Lung (tissue), 12 donors: Measurements from ENCODE around the gene SLC49A3. TPM values are rescaled to one million over a fixed set of nuclear protein-coding genes. Genes with fewer than 3 reads are reported as not detected.
"Not testable (repeated sequence)": the region's sequence is repeated elsewhere in the genome, so short reads cannot be mapped to it uniquely, and the experiment has no call there.

Experiments
- ATAC-seq: fragments of 200-7000 bp; cut with Tn5 transposase; one replicate; pipeline ENCODE4 v1.9.1; 2020; ENCODE audit warnings: moderate number of reproducible peaks; ENCODE audit not compliant: insufficient read depth, low FRiP score
- DNase-seq, 3 donors: peaks; one replicate each; pipeline ENCODE4 v3.0.0-alpha.2; 2013 to 2017
- H3K27ac ChIP-seq, 2 donors: one replicate each; pipeline ENCODE4 v1.5.1; 2013; ENCODE audit warnings: mild to moderate bottlenecking in 2 of 2, moderate library complexity in 2 of 2, control low read depth in 1 of 2, inconsistent platforms in 1 of 2, low read depth in 1 of 2, low read length in 1 of 2
- H3K27me3 ChIP-seq, 3 donors: one replicate each; pipeline ENCODE4 v1.5.1; 2013; ENCODE audit warnings: low read length in 2 of 3; ENCODE audit not compliant: control insufficient read depth in 3 of 3, insufficient read depth in 3 of 3
- H3K36me3 ChIP-seq, 4 donors: one replicate each; pipeline ENCODE4 v1.5.1; 2013; ENCODE audit warnings: low read length in 4 of 4, mild to moderate bottlenecking in 1 of 4, moderate library complexity in 1 of 4; ENCODE audit not compliant: control insufficient read depth in 4 of 4, insufficient read depth in 4 of 4
- H3K4me1 ChIP-seq, 5 donors: one replicate each; pipeline ENCODE4 v1.5.1; 2013; ENCODE audit warnings: low read length in 5 of 5, mild to moderate bottlenecking in 2 of 5, moderate library complexity in 1 of 5; ENCODE audit not compliant: control insufficient read depth in 5 of 5, insufficient read depth in 5 of 5
- H3K4me3 ChIP-seq: one replicate; pipeline ENCODE4 v1.5.1; 2013; ENCODE audit warnings: mild to moderate bottlenecking, control low read depth, moderate library complexity
- H3K9ac ChIP-seq, 2 donors: one replicate each; pipeline ENCODE4 v1.5.1; 2013; ENCODE audit warnings: low read length in 2 of 2, control low read depth in 1 of 2; ENCODE audit not compliant: insufficient read depth in 1 of 2
- H3K9me3 ChIP-seq, 4 donors: one replicate each; pipeline ENCODE4 v1.5.1; 2013; ENCODE audit warnings: low read length in 3 of 4, mild to moderate bottlenecking in 1 of 4, moderate library complexity in 1 of 4; ENCODE audit not compliant: control insufficient read depth in 4 of 4, insufficient read depth in 3 of 4
- CTCF ChIP-seq: IDR thresholded peaks from 2 replicates; pipeline ENCODE4 v1.5.1; 2012; ENCODE audit warnings: mild to moderate bottlenecking; ENCODE audit errors: control extremely low read depth, extremely low read depth
- WGBS, 2 donors: extraction: QIAGEN DNeasy Blood & Tissue Kit; methylation state at CpG; one replicate each; pipeline ENCODE4 v1.1.7; 2013; 5-methylcytosine and 5-hydroxymethylcytosine counted together
- polyA plus RNA-seq, 2 donors: library from polyadenylated mRNA; stranded (reverse); fragments of 200-250 nt; gene quantifications; one replicate each; pipeline ENCODE4 v1.2.1, GENCODE V29; 2013
- total RNA-seq, 2 donors: library from RNA; depleted of rRNA in 1 of 2; stranded (reverse); fragments of >200 nt in 1 of 2; gene quantifications; one replicate each; pipeline ENCODE4 v1.2.1, GENCODE V29; 2014 to 2021
- donor health status: control.
- donor health status: control.
- donor health status: Bipolar disorder and iron deficiency.
- donor health status: healthy.
- donor health status: DM: yes; HTN: yes; CAD: no.

SLC49A3 gene
- total and polyA plus RNA-seq, 4 donors = 8.2 to 35.1 (median 17.7) TPM

- 65 to 81% methylated on average over 32 of the region's 32 CpGs for WGBS, 2 donors
- no peak overlapping the region for H3K4me3 ChIP-seq
- TF ChIP-seq CTCF = no peak
- peak in 2 of 3 donors; percentile 21 to 24 for DNase-seq
- no peak overlapping the region for H3K27ac ChIP-seq
- peaks cover 0 to 14% (median 0%) of the 10 kb centered on the region in 3 donors for H3K27me3 ChIP-seq
- peaks cover 0 to under 1% (median 0%) of the 10 kb centered on the region in 4 donors for H3K9me3 ChIP-seq
- H3K9ac ChIP-seq = no peak overlapping the region
- no peaks in the 10 kb centered on the region for H3K4me1 ChIP-seq
- ATAC-seq = no peak
- no peaks in the 10 kb centered on the region for H3K36me3 ChIP-seq
These were observed 42.5 kb downstream of the SLC49A3 start for GRCh38 chr4:646460-646859.

GRCh38 chr4:642366-642765 lies 46.6 kb downstream of the SLC49A3 start:
- H3K4me3 ChIP-seq, H3K27ac ChIP-seq, H3K36me3 ChIP-seq, H3K9ac ChIP-seq, ATAC-seq, H3K27me3 ChIP-seq, DNase-seq, H3K4me1 ChIP-seq, H3K9me3 ChIP-seq: not testable (repeated sequence)
- WGBS, 2 donors = 84 to 93% methylated on average over 6 of the region's 6 CpGs

DNA sequence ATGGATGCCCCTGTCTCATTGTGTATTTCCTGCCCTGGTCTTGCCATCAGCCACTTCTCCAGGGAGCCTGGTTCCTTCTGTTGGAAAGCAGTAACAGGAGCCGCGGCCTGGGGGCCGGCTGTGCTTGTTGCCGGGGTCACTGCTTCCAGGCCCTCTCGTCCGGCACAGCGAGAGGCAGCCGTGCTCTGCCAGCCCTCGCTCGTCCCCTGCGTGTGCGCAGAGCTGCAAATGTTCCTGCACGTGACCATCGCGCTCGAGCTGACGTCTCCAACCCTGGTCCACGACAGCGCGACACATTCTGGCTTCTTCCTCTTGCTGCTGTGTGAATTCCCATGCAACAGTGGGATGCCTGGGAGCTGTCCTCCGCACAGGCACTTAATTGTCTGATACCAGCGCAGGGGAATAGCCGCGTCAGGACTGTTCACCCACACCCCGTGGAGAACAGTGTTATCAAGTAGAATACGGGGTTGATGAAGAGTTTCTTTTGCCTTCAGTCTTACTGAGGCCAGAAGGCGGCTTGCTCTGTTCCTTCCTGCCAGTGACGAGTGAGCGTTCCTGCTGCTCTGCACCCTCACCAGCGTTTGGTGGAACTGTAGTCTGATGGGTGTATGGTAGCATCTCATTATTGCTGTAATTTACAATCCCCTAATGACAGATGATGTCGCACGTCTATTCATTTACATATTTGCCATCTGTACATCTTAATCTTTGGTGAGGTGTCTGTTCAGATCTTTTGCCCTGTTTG lies 51.2 kb downstream of the SLC49A3 start:
- WGBS, 2 donors = 66 to 80% methylated on average over 32 of the region's 32 CpGs
- H3K9ac ChIP-seq = no peak overlapping the region
- H3K27me3 ChIP-seq = peaks cover 0 to 5% (median 0%) of the 10 kb centered on the region in 3 donors
- no peaks in the 10 kb centered on the region for H3K4me1 ChIP-seq
- H3K9me3 ChIP-seq = peaks cover 0 to 12% (median 0%) of the 10 kb centered on the region in 4 donors
- H3K36me3 ChIP-seq = no peaks in the 10 kb centered on the region
- ATAC-seq (no peak), DNase-seq (peak in 1 of 3 donors; percentile 6)
- no peak overlapping the region for H3K4me3 ChIP-seq
- TF ChIP-seq CTCF = no peak
- H3K27ac ChIP-seq = no peak overlapping the region

- no peaks in the 10 kb centered on the region for H3K4me1 ChIP-seq
- H3K9ac ChIP-seq = no peak overlapping the region
- H3K36me3 ChIP-seq = no peaks in the 10 kb centered on the region
- peaks cover 0 to 5% (median 0%) of the 10 kb centered on the region in 3 donors for H3K27me3 ChIP-seq
- WGBS, 2 donors = 73 to 82% methylated on average over 13 of the region's 13 CpGs
- peaks cover 0 to 21% (median under 1%) of the 10 kb centered on the region in 4 donors for H3K9me3 ChIP-seq
- TF ChIP-seq CTCF = no peak
- ATAC-seq (no peak), DNase-seq (no peak)
- no peak overlapping the region for H3K4me3 ChIP-seq
- no peak overlapping the region for H3K27ac ChIP-seq
These were observed 52.3 kb downstream of the SLC49A3 start for GRCh38 chr4:636628-637159.
